ENCODE results near the gene FARS2.

GRCh38 chr6:5597413-5597812 is 336.1 kb downstream of the FARS2 start:
- TF ChIP-seq, protein P1, sequence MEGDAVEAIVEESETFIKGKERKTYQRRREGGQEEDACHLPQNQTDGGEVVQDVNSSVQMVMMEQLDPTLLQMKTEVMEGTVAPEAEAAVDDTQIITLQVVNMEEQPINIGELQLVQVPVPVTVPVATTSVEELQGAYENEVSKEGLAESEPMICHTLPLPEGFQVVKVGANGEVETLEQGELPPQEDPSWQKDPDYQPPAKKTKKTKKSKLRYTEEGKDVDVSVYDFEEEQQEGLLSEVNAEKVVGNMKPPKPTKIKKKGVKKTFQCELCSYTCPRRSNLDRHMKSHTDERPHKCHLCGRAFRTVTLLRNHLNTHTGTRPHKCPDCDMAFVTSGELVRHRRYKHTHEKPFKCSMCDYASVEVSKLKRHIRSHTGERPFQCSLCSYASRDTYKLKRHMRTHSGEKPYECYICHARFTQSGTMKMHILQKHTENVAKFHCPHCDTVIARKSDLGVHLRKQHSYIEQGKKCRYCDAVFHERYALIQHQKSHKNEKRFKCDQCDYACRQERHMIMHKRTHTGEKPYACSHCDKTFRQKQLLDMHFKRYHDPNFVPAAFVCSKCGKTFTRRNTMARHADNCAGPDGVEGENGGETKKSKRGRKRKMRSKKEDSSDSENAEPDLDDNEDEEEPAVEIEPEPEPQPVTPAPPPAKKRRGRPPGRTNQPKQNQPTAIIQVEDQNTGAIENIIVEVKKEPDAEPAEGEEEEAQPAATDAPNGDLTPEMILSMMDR (IDR thresholded peaks at IDR 0.05): no peak
- no peak for TF ChIP-seq POLR2A (IDR thresholded peaks at IDR 0.05)
